ENCODE results near the gene SIAH3.

SIAH3 gene

DNA sequence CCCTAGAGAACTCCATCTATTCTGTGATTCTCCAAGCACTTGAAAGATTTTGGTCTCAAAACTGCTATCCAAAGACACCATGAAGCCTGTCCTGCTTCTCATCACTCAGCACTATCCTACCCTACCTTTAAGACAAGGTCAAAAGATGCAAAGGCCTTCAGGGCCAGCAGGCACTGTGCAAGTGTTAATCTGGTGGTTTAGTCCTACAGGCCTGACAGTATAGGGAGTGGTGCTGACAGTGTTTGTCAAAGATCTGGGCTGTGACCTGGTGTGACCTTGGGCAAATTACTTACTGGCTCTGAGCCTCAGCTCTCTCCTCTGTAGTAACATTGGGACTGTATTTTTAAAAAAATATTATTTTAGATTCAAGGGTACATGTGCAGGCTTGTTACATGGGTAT is 28.0 kb downstream of the SIAH3 start:
- no peak for DNase-seq (ENCODE audit: low spot score)
- Mint-ChIP-seq H3K36me3 (ENCODE audit: low read depth) (no peaks in the 10 kb centered on the region), H3K27me3 (ENCODE audit: low read depth) (no peaks in the 10 kb centered on the region), H3K27ac (no peak overlapping the region), H3K4me3 (no peak overlapping the region), H3K9me3 (no peaks in the 10 kb centered on the region), H3K4me1 (ENCODE audit: low read depth) (no peaks in the 10 kb centered on the region)

DNA sequence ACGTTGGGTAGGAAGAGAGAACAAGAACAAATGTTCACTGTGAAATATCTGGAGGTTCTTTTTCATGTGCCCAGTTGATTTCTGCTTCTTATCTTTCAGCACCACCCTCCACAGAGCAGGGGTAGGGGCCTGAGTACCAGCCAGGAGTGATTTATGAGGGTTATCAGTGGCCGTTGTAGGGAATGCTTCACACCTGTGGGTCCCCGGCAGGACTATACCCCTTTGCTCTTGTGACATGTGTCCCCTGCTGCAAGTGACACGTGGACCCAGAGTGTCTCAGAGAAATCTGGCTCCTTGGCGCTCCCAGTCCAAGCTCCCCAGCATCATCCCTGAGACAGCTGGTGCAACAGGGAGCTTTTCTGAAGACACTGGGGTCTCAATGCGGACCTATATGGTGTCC is 29.7 kb downstream of the SIAH3 start:
- H3K27ac Mint-ChIP-seq: no peak overlapping the region
- H3K4me1 Mint-ChIP-seq (ENCODE audit: low read depth): no peaks in the 10 kb centered on the region
- H3K36me3 Mint-ChIP-seq (ENCODE audit: low read depth): no peaks in the 10 kb centered on the region
- H3K9me3 Mint-ChIP-seq: no peaks in the 10 kb centered on the region
- no peaks in the 10 kb centered on the region for H3K27me3 Mint-ChIP-seq (ENCODE audit: low read depth)
- no peak for DNase-seq (ENCODE audit: low spot score)
- H3K4me3 Mint-ChIP-seq: no peak overlapping the region

DNA sequence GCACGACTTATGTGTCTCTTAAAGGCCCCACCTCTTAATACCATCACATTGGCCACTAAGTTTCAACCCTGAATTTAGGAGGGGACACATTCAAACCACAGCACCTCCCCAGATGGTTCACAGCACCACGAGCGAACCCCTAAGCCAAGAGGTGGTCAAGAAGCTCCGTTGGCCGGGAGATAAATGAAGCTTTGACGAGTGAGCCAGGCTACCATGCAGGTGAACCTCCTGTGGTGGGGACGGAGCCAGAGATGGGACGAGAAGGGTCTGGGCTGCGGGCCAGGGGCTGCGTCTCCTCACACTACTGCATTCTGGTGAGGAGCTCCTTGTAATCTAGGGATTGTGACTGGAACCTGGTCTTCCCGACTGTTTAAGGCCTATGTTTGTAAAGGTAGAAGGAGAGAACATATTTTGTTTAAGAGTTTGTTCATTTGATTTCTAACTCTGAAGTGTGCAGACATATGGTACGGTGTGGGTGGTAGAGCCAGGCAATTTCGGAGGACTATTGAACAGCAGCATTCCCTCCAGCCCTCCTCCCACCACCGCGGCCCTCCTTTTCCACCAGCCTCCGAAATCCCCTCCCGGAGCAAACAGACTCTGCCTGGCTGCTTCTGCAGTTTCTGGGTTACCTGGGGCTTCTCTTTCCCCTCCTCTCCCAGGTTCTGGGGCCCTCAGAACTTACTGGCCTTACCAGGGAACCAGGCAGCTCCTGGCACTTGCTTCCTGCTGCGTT is 31.3 kb downstream of the SIAH3 start:
- H3K4me1 Mint-ChIP-seq (ENCODE audit: low read depth): no peaks in the 10 kb centered on the region
- no peaks in the 10 kb centered on the region for H3K36me3 Mint-ChIP-seq (ENCODE audit: low read depth)
- no peak for DNase-seq (ENCODE audit: low spot score)
- no peaks in the 10 kb centered on the region for H3K9me3 Mint-ChIP-seq
- H3K27me3 Mint-ChIP-seq (ENCODE audit: low read depth): no peaks in the 10 kb centered on the region
- no peak overlapping the region for H3K4me3 Mint-ChIP-seq
- no peak overlapping the region for H3K27ac Mint-ChIP-seq

DNA sequence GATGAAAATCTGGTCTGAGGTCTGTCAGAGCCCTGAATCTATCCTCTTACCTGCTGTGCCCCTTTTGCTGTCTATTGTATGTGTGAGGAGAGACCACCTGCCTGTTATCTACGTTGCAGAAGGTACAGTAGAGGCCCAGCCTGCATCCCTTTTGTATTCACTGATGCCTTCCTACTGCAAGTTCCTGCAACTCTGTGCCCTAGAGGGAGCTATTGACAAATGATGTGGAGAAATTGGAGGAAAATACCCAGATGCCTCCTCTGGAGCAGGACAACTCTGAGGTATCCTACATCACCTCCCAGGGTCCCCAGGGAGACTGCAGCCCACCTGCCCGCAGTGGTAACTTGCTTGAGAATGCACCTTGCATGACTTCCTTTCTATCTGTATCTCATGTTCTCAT is 33.7 kb downstream of the SIAH3 start:
- H3K4me1 Mint-ChIP-seq (ENCODE audit: low read depth): no peaks in the 10 kb centered on the region
- no peaks in the 10 kb centered on the region for H3K27me3 Mint-ChIP-seq (ENCODE audit: low read depth)
- H3K9me3 Mint-ChIP-seq: no peaks in the 10 kb centered on the region
- no peak for DNase-seq (ENCODE audit: low spot score)
- H3K4me3 Mint-ChIP-seq: no peak overlapping the region
- H3K27ac Mint-ChIP-seq: no peak overlapping the region
- no peaks in the 10 kb centered on the region for H3K36me3 Mint-ChIP-seq (ENCODE audit: low read depth)

- no peaks in the 10 kb centered on the region for H3K4me1 Mint-ChIP-seq (ENCODE audit: low read depth)
- no peak overlapping the region for H3K27ac Mint-ChIP-seq
- DNase-seq (ENCODE audit: low spot score): no peak
- no peaks in the 10 kb centered on the region for H3K9me3 Mint-ChIP-seq
- no peaks in the 10 kb centered on the region for H3K27me3 Mint-ChIP-seq (ENCODE audit: low read depth)
- H3K36me3 Mint-ChIP-seq (ENCODE audit: low read depth): no peaks in the 10 kb centered on the region
- H3K4me3 Mint-ChIP-seq: no peak overlapping the region
Measured at GRCh38 chr13:45816427-45816826, 35.1 kb downstream of the SIAH3 start.

DNA sequence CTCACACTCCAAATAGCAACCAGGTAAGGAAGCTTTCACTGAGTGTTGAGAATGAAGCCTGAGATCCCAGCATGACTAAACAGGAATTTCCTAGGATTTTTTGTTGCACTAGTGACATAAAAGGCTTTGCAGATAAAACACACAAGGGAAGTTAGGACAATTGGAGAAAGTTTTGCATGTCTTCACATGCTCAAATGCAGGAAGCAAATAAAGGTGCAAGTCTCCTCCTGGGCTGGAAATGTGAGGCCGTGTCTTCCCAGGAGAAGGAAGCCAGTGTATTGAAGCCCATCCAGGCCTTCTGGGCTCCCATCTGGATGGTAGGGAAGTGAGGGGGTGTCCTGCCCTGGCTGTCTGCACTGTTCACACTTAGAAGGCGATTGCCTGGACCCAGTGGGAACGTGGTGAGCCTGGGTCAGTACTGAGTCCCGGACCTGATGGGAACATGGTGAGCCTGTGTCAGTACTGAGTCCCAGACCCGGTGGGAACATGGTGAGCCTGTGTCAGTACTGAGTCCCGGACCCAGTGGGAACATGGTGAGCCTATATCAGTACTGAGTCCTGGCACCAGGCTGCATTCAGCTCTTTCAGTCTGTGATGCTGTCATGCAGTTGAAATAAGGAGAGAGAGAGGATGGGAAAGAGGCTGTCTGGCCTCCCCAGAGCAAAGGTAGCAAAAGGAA is 38.7 kb downstream of the SIAH3 start:
- DNase-seq (ENCODE audit: low spot score): no peak
- Mint-ChIP-seq H3K27me3 (ENCODE audit: low read depth) (no peaks in the 10 kb centered on the region), H3K27ac (no peak overlapping the region), H3K4me3 (no peak overlapping the region), H3K36me3 (ENCODE audit: low read depth) (no peaks in the 10 kb centered on the region), H3K9me3 (no peaks in the 10 kb centered on the region), H3K4me1 (ENCODE audit: low read depth) (peaks cover 4% of the 10 kb centered on the region)

GRCh38 chr13:45811891-45812694 is 39.5 kb downstream of the SIAH3 start:
- no peaks in the 10 kb centered on the region for H3K27me3 Mint-ChIP-seq (ENCODE audit: low read depth)
- peaks cover 4% of the 10 kb centered on the region for H3K4me1 Mint-ChIP-seq (ENCODE audit: low read depth)
- H3K27ac Mint-ChIP-seq: no peak overlapping the region
- no peak for DNase-seq (ENCODE audit: low spot score)
- H3K4me3 Mint-ChIP-seq: no peak overlapping the region
- no peaks in the 10 kb centered on the region for H3K9me3 Mint-ChIP-seq
- H3K36me3 Mint-ChIP-seq (ENCODE audit: low read depth): no peaks in the 10 kb centered on the region

DNA sequence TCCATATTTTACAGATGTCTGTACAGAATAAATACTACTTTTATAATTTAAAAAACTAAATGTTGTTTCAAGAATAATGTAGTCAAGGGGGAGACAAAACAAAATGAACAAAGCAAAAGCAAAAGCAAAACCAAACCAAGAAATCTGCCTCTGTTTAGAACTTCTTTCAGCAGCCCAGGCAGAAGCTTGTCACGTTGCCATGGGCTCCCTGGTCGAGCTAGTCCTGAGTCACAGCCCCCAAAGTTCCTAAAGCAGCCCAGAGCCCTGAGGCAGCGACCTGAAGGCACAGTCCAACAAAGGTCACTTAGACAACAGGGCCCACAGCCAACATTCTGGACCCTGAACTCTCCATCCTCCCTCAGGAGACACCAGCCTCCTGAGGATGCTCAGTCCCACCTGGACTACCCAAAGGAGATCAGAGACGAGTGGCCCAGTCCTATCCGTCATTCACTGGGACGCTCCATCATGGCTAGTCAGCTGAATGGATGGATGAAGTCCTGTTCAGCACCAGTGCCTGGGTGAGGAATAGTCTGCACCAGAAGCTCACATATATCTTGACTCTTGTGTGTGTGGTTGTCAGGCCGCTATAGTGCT is 41.7 kb downstream of the SIAH3 start:
- Mint-ChIP-seq H3K36me3 (ENCODE audit: low read depth) (no peaks in the 10 kb centered on the region), H3K27me3 (ENCODE audit: low read depth) (peaks cover 5% of the 10 kb centered on the region), H3K4me3 (no peak overlapping the region), H3K9me3 (no peaks in the 10 kb centered on the region), H3K4me1 (ENCODE audit: low read depth) (peaks cover 4% of the 10 kb centered on the region), H3K27ac (no peak overlapping the region)
- no peak for DNase-seq (ENCODE audit: low spot score)

DNA sequence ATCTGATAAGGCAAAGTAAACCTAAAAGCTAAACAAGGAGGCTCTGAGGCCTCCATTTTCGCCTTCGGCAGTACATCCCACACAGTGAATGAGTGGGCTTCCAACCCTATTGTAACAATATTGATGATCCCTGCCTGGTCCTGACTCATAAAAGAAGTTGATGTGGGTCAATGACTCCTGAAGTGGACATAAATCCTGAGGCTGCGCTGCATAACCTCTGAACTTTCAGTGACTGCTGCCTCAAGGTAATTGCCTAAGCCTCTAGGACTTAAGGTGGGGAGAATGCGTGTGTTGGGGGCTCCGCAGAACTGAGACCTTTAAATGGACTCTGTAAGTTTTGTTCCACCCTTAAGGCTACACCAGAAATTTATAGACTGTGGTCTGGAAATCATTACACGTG is 42.6 kb downstream of the SIAH3 start:
- Mint-ChIP-seq H3K27me3 (ENCODE audit: low read depth) (peaks cover 5% of the 10 kb centered on the region), H3K27ac (no peak overlapping the region), H3K4me3 (no peak overlapping the region), H3K36me3 (ENCODE audit: low read depth) (no peaks in the 10 kb centered on the region), H3K4me1 (ENCODE audit: low read depth) (peaks cover 4% of the 10 kb centered on the region), H3K9me3 (no peaks in the 10 kb centered on the region)
- no peak for DNase-seq (ENCODE audit: low spot score)

GRCh38 chr13:45807520-45808099 is 43.9 kb downstream of the SIAH3 start:
- Mint-ChIP-seq H3K9me3 (no peaks in the 10 kb centered on the region), H3K36me3 (ENCODE audit: low read depth) (no peaks in the 10 kb centered on the region), H3K27ac (no peak overlapping the region), H3K4me1 (ENCODE audit: low read depth) (peaks cover 4% of the 10 kb centered on the region), H3K4me3 (no peak overlapping the region), H3K27me3 (ENCODE audit: low read depth) (peaks cover 5% of the 10 kb centered on the region)
- no peak for DNase-seq (ENCODE audit: low spot score)

DNA sequence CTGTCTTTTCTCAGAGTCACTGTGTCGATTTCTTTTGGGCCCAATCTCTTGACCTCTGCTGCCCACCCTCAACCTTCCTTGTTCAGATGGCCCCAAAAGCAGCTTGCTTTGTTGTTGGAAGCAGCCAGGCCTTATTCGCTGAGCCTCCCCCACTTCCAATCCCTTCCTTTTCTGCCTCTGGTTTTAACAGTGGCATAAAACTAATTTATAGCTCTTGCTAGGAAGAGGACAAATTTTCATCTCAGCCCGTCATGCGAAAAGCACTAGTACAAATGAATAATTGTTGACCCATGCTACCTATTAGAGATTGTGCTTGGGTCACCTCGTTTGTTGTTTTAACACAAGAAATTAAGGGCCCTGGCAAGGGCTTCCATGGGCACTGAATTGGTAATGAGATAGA is 51.1 kb downstream of the SIAH3 start:
- Mint-ChIP-seq H3K27me3 (ENCODE audit: low read depth) (peaks cover 5% of the 10 kb centered on the region), H3K9me3 (no peaks in the 10 kb centered on the region), H3K4me3 (no peak overlapping the region), H3K36me3 (ENCODE audit: low read depth) (no peaks in the 10 kb centered on the region), H3K4me1 (ENCODE audit: low read depth) (no peaks in the 10 kb centered on the region), H3K27ac (no peak overlapping the region)
- DNase-seq (ENCODE audit: low spot score): no peak

DNA sequence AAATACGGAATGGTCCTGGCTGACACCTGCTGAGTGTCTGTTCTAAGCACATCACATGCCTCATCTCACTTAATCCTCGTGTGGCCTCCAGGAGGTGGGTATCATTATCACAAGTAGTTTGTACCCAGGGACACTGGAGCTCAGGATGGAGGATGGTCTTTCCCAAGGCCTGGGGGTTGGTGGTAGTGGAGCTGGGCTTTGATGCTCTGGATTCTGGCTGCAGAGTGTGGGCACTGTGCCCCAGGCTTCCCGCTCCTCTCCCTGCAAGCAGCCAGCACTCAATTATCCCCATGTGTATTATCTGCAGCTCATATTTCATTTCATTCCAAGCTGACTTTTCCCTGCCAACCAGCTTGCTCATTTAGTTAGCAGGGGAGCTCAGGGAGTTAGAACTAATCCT is 52.1 kb downstream of the SIAH3 start:
- Mint-ChIP-seq H3K27ac (no peak overlapping the region), H3K36me3 (ENCODE audit: low read depth) (no peaks in the 10 kb centered on the region), H3K27me3 (ENCODE audit: low read depth) (peaks cover 2% of the 10 kb centered on the region), H3K9me3 (no peaks in the 10 kb centered on the region), H3K4me3 (no peak overlapping the region), H3K4me1 (ENCODE audit: low read depth) (no peaks in the 10 kb centered on the region)
- DNase-seq (ENCODE audit: low spot score): no peak

DNA sequence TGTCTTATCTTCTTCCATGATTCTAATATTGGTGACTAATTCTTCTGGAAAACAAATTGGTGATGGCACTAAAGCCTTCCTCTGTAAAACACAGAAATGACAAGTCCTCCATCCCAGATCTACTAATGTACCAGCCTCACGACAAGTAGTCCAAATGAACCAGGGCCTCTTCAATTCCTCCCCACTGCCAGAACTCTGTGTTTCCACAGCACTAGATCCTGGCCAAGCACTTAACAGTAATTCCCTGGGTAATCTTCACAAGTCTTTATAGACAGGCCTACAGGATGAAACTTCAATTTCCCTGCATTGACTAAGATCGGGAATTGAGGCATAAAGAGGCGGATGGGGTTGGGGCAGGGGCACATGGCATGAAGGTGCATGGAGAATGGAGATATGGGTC is 52.7 kb downstream of the SIAH3 start:
- no peaks in the 10 kb centered on the region for H3K4me1 Mint-ChIP-seq (ENCODE audit: low read depth)
- H3K9me3 Mint-ChIP-seq: no peaks in the 10 kb centered on the region
- no peak overlapping the region for H3K4me3 Mint-ChIP-seq
- no peak overlapping the region for H3K27ac Mint-ChIP-seq
- H3K36me3 Mint-ChIP-seq (ENCODE audit: low read depth): no peaks in the 10 kb centered on the region
- DNase-seq (ENCODE audit: low spot score): no peak
- H3K27me3 Mint-ChIP-seq (ENCODE audit: low read depth): peaks cover 2% of the 10 kb centered on the region

Data from T-helper 2 cell treated with Interferon-gamma antibody and Interleukin-4, amounts not matched to agents 5 μg/mL and 100 μg/mL, for 36 hours (primary cell).